Sciatic nerve (tissue), 2 donors: ENCODE data around the gene NFIA. TPM values are rescaled to one million over a fixed set of nuclear protein-coding genes. Genes with fewer than 3 reads are reported as not detected.

ENCODE experiments used
- ATAC-seq: fragments of 200-7000 bp; cut with Tn5 transposase; one replicate; pipeline ENCODE4 v1.9.1; 2020; ENCODE audit warnings: mild to moderate bottlenecking, moderate library complexity
- DNase-seq: peaks from one replicate; pipeline ENCODE4 v3.0.0-alpha.2; 2020; ENCODE audit warnings: low spot score
- intact Hi-C: fragments of 100-400 bp; cut with DNase I; formaldehyde crosslinking; loops from one replicate; pipeline ENCODE4 v1.14.2; 2022
- total RNA-seq: library from RNA; stranded (reverse); fragmentation: NEBNext Ultra II Directional; extraction: Animal tissue kit (Norgen Biotek cat#: 25700); gene quantifications from one replicate; pipeline ENCODE4 v1.2.1, GENCODE V29; 2021
- donor health status: DM: no; HTN: no; CAD: no.
- donor health status: DM: no; HTN: no; CAD: no.

Gene NFIA
- total RNA-seq, 1 donor from 2014 or later: 143 TPM

DNA sequence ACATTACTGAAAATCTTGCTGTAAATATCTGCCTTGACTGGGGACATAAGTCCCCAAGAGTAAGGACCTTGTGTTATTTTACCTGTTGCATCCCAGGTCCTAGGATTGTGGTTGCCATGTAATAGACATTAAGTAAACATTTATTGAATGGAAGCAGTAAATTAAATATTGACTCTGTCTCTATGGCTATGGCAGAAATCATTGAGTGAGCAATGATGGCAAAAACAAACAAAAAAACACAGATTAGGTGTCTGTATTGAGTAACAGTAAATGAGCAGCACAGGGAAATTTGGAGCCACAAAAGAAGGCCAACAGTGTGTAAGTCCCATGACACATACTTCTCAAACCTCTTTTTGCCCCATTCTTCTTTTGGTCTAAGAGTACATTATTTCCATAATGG is 240.4 kb downstream of the NFIA start:
- DNase-seq: no peak
- ATAC-seq: no peak
- intact Hi-C loops: no loop called here

DNA sequence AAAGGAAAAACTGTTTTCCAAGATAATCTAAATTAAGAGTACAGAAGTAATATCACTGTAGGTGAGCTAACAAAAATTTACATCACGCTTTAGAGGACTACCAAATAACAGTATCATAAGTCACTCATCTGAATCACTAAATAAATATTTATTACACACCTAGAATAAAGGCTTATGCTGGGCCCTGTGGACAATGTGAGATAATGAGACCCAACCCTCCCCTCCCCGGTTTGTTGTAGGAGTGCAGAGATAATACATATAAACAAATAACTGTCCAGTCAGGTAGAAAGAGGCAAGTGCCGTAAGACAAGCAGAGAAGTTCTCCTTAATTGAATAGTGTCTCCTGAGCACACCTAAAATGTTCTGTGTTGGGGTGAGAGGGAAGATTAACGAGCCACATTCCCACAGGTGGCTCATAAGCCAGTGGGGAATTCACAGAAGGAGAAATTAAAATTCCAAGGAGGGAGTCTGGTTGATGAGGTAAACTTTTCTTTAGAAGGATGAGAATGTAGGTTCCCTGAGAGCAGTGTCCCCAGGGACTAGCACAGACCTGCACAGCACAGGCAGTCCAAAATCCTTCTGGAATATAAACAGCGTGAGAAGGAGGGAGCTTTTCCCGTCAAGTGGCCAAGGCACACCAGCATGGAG is 241.4 kb downstream of the NFIA start:
- intact Hi-C loops: no loop called here
- ATAC-seq: no peak
- DNase-seq: no peak

DNA sequence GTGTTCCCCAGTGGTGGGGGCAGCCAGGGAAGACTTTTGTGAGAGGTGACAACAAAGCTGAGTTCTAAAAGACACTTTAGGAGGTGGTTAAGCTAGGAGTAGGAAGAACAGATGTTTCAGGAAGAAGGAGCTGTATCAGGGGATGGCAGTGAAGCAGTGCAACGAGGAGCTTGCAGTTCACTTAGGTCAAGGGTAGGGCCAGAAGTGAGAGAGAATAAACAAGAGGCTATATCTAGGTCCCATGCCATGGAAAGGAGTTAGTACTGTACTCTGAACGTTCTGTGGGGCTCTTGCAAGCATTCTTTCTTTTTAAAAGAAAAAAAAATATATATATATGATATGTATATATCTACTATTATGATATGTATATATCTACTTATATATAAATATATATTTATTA is 244.4 kb downstream of the NFIA start:
- intact Hi-C loops: no loop called here
- no peak for DNase-seq

DNA sequence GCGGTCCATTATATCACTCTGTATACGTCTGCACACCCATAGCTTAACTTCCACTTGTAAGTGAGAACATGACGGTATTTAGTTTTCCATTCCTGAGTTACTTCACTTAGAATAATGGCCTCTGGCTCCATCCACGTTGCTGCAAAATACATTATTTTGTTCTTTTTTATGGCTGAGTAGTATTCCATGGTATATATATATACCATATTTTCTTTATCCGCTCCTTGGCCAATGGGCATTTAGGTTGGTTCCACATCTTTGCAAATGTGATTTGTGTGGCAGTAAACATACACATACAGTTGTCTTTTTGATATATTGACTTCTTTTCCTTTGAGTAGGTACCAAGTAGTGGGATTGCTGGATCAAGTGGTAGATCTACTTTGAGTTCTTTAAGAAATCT is 245.1 kb downstream of the NFIA start:
- intact Hi-C loops: no loop called here
- DNase-seq (no peak), ATAC-seq (no peak)

More for the DNA sequence above, 244.4 kb downstream of the NFIA start:
- ATAC-seq: no peak

DNA sequence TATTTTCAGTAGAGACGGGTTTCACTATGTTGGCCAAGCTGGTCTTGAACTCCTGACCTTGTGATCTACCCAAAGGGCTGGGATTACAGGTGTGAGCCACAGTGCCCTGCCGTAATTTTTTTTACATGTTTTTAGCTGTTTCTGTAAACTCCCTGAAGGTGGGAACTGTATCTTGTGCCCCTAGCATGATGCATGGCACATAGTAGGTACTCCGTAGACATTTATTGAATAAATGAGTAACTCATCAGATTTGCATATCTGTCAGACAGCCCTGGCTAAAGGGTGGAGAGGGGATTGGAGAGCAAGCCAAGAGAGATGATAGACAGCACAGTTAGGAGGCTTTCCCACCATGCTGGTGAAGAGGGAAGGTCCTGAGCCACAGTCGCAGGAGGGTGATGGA is 247.2 kb downstream of the NFIA start:
- DNase-seq: no peak
- intact Hi-C loops: no loop called here
- ATAC-seq: no peak

DNA sequence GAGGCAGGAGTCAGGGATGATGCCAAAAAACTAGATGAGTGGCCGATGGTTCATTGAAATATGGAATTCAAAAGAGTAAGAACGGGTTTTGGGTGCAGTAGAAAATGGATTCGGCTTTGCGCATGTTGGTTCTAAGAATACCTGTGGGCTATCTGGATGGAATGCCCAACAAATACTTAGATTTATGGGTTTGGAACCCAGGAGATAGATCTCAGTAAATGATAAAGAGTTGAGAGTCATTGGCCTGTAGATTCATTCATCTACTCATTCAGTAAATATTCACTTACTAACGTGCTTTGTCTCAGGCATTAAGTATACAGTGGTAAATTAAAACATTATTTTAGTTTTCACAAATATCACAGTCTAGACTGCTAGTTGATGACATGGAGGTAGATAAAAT is 247.7 kb downstream of the NFIA start:
- intact Hi-C loops: no loop called here
- no peak for DNase-seq
- ATAC-seq: no peak

DNA sequence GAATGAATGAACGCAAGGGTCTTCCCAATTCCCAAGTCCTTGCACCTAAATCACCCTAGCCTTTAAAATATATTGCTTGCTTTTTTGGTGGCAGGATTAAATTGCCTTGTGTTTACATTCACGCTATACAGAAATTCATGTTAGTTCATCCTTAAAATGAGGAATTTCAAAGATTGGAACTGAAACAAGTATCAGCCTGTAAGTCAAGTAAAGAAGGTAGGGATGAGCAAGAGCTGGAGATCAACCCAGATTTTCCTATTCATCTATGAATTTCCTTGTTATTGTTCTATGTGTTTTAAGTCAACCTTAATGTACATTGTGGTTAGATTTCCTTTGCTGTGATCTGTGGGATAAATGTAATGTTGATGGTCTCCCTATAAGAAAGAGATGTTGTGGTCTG is 248.2 kb downstream of the NFIA start:
- DNase-seq: no peak

DNA sequence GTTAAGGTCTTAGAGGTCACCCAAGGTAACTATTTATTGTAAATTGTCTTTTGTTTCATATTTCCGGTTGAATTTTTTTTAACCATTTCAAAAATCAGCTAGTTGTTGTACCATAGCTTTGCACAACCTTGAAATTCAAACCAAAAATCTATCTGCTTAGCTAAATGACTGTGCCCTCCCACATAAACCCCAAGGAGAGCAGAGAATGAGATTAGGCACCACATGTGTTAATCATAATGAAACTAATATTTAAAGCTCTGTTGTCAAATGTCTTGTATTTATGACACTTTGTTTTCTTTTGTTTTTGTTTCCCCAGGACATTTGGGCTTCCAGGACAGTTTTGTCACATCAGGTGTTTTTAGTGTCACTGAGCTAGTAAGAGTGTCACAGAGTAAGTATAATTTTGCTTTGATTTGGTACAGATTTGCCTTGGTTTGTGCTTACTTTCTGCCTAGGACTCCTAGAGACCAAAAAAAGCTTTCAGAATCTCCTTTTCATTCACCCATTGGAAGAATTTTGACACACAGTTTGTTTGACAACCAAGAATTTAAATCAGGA is 249.9 kb downstream of the NFIA start:
- intact Hi-C loops: no loop called here

More for the DNA sequence above, 248.2 kb downstream of the NFIA start:
- intact Hi-C loops: no loop called here
- no peak for ATAC-seq

DNA sequence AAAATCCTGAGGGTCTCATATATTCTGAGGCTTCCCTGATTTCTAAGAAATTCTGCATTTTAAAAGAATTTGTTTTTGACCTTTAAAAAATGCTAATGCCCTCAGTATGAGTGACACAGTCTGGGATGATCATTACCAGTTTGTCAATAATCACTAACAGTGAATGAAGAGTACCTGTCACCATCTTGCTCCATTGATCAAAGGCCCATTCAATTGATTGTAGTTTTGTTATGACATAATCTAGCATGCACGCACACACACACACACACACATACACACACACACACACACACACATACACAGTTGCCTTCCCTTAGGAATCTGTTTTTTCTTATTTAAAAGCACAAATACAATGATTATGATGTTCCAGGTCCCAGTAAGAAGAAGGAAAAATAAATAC is 250.4 kb downstream of the NFIA start:
- ATAC-seq (no peak), DNase-seq (no peak)
- intact Hi-C loops: loop anchor here (1.0 kb wide), 1 partner anchor 28 kb away; no protein-coding TSS in a partner anchor

More for the DNA sequence above, 249.9 kb downstream of the NFIA start:
- ATAC-seq: no peak
- DNase-seq: no peak

DNA sequence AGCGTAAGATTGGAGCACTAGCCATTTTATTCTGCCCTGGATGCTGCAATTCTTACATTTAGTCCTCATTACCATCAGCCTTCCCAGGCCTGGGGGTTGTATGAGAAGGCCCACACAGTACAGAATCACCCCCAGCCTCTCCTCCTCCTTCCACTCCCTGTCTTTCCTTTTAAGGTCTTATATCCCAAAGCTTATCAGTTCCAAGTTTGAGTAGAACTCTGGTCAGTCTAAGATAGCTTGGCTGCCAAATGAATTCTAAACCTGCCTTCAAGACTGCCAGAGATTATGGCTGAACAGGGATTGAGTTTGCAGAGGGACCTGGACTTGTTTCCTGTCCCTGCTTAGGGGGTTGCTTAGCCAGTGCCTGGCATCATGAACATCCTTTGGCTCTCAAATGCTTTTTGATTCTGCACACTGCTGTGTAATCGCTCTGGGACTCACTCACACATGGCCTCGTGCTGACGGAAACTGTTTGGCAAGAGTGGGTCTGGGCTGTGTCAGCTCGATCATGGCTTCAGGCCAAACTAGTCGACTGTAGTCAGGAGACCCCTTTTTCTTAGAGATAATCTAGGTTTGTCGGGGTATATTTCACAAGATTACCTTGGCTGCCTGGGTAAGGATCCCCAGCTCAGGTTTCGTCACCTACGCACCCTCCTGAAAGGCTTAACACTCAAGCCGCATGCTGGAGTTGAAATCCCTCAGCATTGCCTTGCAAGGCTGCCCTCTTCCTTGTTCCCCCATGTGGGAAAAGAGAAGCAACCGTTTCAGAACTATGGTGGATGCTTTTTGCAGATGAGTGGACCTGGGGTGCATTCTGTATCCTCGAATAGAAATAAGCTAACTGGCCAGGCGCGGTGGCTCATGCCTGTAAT is 252.6 kb downstream of the NFIA start:
- peak; percentile 54 for ATAC-seq
- no peak for DNase-seq
- intact Hi-C loops: no loop called here

DNA sequence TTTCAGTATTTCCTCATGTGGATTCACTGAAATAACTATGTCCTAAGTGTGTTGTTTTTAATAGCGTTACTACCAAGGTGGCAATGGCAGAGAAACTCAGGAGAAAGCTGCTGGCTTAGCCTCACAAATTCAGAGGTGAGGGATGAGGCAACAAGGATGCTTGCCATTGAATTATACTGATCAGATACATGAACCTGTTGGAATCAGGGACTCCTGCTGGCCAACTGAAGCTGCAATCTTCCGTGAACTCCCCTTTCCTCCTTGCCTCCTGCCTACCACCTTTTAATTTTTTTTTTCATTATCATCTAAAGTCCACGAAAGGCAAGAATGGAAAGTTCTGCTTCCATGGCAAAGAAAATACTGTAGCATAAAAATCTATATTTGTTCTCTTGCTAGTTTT is 254.7 kb downstream of the NFIA start:
- DNase-seq: no peak
- intact Hi-C loops: no loop called here
- no peak for ATAC-seq

DNA sequence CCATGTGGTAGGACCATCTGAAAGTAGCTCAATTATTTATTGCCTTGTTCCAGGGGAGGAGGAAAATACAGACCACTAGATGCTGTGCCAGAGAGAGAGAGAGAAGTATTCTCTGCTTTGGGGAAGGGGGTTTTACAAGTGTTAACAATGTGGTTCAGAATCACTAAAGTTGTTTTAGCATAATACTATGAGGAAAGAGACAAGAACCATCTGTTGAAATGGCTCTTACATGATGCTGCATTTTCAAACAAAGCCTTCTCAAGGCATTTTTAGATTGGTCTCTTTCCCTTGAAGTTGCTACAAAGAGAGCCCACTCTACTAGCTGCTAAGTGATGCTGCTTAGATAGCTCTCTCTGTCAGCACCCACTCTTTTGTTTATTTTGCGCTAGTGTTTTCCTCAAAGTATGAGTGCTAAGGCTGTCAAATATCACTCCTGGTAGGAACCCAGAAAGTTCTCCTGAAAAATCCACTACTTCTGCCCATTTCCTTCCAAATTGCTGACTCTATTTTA is 255.1 kb downstream of the NFIA start:
- intact Hi-C loops: no loop called here
- DNase-seq (no peak), ATAC-seq (peak; percentile 14)

DNA sequence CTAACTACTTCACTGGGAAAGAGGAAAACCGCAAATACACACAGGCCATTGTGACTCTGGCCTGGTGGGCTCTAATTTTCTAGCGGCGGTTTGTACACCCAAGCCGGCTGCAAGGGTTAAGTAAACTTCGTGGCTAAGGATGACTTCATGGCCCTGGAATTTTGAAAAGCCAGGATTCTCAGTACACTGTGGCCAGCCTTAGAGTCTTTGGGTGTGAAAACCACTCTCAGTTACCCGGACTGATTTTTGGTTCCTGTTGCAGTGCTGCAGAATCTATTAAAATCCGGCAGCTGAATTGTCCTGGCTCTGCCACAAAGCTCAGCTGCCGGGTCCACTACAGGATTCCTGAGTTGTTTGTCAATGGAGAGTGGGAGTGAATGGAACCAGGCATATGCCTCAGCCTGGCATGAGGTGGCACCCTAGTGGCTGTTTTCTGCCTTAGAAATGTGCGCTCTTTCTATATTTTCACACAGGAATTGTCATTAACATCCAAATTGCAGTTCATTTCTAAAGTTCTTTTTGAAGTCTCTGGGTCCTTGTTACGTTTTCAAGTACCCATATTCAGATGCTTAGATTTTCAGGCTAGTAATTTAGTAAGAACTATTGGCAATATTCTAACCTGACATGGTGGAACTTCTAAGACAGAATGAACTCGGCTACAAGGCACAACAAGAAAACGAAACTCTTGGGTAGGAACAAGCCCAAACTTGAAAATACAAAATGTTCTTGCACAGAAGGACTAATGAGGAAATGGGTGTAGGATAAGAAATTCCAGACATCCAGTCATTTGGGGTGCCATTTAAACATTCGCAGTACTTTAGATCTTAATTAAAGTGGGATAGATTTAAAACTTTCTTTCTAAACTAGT is 255.9 kb downstream of the NFIA start:
- ATAC-seq: peak; percentile 89
- intact Hi-C loops: no loop called here
- DNase-seq: peak; percentile 70

DNA sequence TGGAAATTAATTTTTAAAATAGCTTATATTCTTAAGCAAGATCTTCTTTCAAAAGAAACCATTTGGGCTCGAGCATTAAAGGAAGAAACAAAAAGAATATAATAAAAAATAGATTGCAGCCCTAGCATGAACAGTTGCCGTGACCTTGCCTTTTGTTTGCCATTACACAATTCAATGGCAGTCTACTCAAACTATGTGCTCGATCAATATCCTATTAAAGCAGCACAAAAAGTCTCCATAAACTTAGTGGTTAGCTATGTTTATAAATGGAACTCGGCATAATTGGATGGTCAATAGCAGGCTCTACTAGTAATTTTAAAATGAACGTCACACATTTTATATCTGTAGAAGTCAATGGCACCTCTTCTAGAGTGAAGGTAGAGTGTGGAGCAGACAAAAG is 256.5 kb downstream of the NFIA start:
- DNase-seq (no peak), ATAC-seq (no peak)
- intact Hi-C loops: no loop called here

DNA sequence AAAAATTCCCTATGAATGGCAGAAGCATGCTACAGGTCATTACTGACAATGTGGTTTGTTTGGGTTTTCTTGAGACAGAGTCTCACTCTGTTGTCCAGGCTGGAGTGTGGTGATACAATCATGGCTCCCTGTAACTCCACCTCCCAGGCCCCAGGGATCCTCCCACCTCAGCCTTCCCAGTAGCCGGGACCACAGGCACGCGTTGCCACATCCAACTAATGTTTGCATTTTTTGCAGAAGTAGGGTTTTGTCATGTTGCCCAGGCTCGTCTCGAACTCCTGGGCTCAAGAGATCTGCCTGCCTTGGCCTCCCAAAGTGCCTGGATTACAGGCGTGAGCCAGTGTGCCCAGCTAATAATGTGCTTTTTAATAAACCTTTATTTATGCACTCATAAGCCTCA is 259.1 kb downstream of the NFIA start:
- ATAC-seq (no peak), DNase-seq (no peak)
- intact Hi-C loops: loop anchor here (5.0 to 10.0 kb wide), 2 partner anchors 287 to 496 kb away; no protein-coding TSS in a partner anchor

DNA sequence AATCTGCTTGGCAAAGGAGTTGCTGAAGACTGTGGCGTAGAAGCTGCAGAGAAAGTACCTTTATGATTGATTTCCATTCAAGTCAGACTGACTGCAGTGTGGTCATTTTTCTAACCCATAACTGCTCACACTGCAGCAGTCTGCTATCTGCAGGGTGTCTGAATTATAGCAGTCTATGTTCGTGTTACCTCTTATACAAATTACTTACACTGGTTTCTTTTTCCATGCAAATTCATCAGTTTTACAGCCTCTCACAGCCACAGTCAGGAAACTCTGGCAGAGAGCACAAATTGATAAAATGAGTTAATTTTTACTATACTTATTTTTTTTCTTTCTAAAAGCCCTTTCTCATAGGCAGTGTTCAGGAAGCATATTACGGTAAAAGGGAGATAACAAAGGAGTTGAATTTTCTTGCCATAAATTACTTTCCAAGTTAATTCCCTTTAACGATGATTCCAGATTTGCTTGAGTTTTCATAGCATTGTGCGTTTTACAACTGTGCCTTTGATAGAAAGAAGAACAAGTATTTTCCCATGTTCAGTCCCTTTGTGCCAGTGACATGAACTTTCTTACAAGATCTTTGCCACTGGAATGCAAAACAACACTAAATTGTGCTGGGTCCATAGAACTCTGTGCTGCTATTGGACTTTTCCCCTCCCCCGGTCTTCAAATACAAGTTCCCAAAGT is 261.5 kb downstream of the NFIA start:
- peak; percentile 54 for ATAC-seq
- intact Hi-C loops: loop anchor here (5.0 to 10.0 kb wide), 2 partner anchors 289 to 493 kb away; no protein-coding TSS in a partner anchor
- DNase-seq: no peak

DNA sequence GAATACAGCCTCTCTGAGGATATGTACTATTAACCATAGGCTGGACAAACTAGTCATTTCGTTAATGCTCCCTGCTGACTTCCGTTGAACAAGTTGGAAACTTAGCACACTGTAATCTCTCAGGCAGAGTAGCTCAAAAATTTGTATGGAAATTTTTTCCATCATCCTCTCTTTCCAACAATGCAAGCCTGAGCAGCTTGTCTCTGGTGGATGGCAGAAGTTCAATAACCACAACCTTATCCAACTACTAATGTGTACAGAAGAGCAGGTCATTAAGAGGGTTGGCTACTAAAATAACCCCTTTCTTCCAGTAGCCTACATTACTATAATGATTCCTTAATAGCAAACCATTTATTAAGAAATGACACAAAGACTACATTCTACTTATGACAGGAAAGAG is 262.3 kb downstream of the NFIA start:
- peak; percentile 12 for ATAC-seq
- intact Hi-C loops: loop anchor here (5.0 to 10.0 kb wide), 2 partner anchors 290 to 493 kb away; no protein-coding TSS in a partner anchor

DNA sequence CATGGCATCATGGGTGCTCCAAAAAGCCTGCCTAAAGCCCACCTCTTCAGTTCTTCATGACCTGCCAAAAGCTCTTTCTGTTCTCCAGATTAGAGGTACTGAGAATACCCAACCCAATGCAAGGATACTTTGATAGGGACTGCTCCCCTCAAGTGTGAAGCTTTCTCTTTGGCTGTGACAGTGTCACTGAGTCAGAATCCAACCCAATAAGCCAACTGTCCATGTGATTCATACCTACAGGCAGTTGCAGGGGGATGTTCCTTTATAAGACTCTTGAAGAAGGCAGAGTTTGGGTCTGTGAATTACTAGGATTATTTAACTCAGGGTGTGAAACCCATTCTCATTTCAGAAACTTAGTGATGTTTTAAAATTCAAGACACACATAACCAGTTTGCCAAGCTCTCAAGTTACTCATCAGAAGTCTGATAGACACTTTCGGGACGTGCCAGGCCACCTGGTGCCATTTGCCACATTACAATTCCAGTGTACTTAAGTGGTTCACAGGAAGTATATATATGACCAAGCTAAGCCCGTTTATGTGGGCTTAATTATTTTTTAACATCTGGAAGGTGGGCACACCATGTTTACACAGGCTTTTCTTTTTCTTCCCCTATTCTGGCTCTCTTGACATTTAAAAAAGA is 265.8 kb downstream of the NFIA start:
- intact Hi-C loops: loop anchor here (10.0 kb wide), 1 partner anchor 293 kb away; no protein-coding TSS in a partner anchor
- ATAC-seq (no peak), DNase-seq (no peak)

More for the DNA sequence above, 262.3 kb downstream of the NFIA start:
- no peak for DNase-seq
